ENCODE results near the gene LPAR3. TPM values are rescaled to one million over a fixed set of nuclear protein-coding genes. Genes with fewer than 3 reads are reported as not detected.

Gene LPAR3
- polyA plus RNA-seq, 2 of the 4 experiments (the other 2 are of a cell fraction): 0.01 to 0.08 TPM

DNA sequence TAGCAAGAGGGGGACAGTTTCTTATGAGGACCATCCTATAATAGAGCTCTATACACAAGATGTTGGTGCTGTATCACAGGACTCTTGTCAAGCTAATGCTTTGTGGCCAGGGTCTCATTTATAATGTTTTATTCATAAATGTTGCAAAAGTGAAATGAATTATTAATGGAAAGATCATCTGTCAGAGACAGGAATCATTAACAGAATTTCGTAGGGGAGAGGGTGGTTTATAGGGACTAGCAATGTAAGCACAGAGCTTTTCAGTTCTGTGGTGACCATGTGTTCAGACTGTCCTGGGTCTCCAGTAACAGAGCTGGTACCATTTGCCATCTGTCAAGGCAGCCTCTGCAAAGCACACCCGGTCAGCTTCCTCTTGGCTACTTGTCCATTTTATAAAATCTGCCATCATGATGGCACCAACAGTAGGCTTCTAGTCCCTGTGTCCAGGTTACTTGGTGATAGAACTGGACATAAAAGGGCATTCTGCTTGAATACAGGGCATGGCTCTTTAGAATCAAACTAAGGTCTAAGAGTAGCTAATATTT lies 36.2 kb downstream of the LPAR3 start:
- CTCF ChIA-PET: interaction anchor here (1.4 kb wide), 1 partner anchor 8 kb away, joined by 4 read pairs; no protein-coding TSS in a partner anchor
- WGBS (ENCODE audit: missing lambda C conversion rate): 24% methylated on average over 2 of the region's 2 CpGs

DNA sequence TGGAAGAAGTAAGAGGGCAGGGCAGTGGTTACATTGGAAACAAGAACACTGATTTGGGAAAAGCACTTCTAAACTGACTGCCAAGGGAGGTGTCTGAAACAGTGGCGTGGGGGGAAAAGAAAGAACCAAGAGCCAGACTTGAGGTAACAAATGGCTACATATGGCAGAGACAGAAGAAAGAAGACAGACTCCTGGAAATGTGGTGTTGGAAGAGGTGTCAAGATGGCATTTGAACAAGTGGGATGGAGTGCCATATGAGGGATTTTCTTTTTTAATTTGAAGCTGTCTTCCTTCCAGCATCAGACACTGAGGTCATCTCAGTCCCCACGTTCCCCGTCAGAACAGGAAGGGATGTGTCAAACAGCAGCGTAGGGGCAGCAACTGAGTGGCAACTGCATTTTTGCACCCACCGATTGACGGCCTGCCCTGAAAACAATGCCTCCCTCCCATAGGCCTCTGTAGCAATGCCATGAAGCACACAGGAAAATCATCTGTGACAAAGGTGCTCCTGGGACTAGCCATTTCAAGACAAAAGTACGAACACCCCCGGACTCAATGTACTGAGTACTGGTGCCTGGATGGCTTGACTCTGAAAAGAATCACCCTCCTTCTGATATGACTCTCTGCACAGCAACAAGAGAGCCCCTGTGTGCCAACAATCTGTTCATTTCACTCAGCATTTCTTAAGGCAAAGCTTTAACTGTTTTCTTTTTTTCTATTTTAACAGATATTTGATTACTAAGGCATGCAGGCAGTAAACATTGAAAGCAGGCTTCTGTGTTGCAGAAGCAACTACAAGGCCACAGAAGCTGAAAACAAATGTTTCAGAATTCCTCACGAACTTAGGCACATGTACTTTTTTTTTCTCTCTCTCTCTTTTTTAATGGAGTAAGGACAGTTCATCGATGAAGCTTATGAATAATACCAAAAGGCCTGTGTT lies 37.0 kb downstream of the LPAR3 start:
- DNase-seq (ENCODE audit: low read depth in 1 of 2, low spot score in 1 of 2): no peak
- no peak overlapping the region for H3K4me3 ChIP-seq
- no peak overlapping the region for H3K27ac ChIP-seq
- H3K4me1 ChIP-seq: peaks cover 4% of the 10 kb centered on the region; the same call in 1 of the 3 replicates
- ChIA-PET CTCF (interaction anchor here (1.4 kb wide), 1 partner anchor 9 kb away, joined by 4 read pairs; no protein-coding TSS in a partner anchor), POLR2A (no interaction called here)
- H3K9me3 ChIP-seq: no peaks in the 10 kb centered on the region
- H3K4me2 ChIP-seq: no peak overlapping the region
- no peak for FAIRE-seq
- ATAC-seq: no peak
- 71% methylated on average over 10 of the region's 10 CpGs for WGBS (ENCODE audit: missing lambda C conversion rate)
- TF ChIP-seq, protein P1, sequence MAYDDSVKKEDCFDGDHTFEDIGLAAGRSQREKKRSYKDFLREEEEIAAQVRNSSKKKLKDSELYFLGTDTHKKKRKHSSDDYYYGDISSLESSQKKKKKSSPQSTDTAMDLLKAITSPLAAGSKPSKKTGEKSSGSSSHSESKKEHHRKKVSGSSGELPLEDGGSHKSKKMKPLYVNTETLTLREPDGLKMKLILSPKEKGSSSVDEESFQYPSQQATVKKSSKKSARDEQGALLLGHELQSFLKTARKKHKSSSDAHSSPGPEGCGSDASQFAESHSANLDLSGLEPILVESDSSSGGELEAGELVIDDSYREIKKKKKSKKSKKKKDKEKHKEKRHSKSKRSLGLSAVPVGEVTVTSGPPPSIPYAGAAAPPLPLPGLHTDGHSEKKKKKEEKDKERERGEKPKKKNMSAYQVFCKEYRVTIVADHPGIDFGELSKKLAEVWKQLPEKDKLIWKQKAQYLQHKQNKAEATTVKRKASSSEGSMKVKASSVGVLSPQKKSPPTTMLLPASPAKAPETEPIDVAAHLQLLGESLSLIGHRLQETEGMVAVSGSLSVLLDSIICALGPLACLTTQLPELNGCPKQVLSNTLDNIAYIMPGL (CRISPR knock-in tag; IDR thresholded peaks at IDR 0.05; ENCODE audit: borderline replicate concordance): no peak
- TF ChIP-seq FOSL2 (IDR thresholded peaks at IDR 0.05): no peak
- no peak for TF ChIP-seq FOSL2 (CRISPR knock-in tag; IDR thresholded peaks at IDR 0.05)
- no peak for TF ChIP-seq FOSB (CRISPR knock-in tag; IDR thresholded peaks at IDR 0.05)
- TF ChIP-seq NFE2L2 (conservative IDR thresholded peaks at IDR 0.05; ENCODE audit: low read length): no peak
- TF ChIP-seq, protein P2, sequence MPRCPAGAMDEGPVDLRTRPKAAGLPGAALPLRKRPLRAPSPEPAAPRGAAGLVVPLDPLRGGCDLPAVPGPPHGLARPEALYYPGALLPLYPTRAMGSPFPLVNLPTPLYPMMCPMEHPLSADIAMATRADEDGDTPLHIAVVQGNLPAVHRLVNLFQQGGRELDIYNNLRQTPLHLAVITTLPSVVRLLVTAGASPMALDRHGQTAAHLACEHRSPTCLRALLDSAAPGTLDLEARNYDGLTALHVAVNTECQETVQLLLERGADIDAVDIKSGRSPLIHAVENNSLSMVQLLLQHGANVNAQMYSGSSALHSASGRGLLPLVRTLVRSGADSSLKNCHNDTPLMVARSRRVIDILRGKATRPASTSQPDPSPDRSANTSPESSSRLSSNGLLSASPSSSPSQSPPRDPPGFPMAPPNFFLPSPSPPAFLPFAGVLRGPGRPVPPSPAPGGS (IDR thresholded peaks at IDR 0.05): no peak
- TF ChIP-seq, protein P3, sequence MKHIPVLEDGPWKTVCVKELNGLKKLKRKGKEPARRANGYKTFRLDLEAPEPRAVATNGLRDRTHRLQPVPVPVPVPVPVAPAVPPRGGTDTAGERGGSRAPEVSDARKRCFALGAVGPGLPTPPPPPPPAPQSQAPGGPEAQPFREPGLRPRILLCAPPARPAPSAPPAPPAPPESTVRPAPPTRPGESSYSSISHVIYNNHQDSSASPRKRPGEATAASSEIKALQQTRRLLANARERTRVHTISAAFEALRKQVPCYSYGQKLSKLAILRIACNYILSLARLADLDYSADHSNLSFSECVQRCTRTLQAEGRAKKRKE (CRISPR knock-in tag; IDR thresholded peaks at IDR 0.05; ENCODE audit: low read depth): no peak
- no peak for TF ChIP-seq TP53 (CRISPR knock-in tag; IDR thresholded peaks at IDR 0.05)
- TF ChIP-seq ZC3H11A (IDR thresholded peaks at IDR 0.05): no peak
- no peak for TF ChIP-seq CBX8 (IDR thresholded peaks at IDR 0.05)
- TF ChIP-seq HOXB13 (CRISPR knock-in tag; IDR thresholded peaks at IDR 0.05; ENCODE audit: low read depth): no peak
- TF ChIP-seq, protein P4, sequence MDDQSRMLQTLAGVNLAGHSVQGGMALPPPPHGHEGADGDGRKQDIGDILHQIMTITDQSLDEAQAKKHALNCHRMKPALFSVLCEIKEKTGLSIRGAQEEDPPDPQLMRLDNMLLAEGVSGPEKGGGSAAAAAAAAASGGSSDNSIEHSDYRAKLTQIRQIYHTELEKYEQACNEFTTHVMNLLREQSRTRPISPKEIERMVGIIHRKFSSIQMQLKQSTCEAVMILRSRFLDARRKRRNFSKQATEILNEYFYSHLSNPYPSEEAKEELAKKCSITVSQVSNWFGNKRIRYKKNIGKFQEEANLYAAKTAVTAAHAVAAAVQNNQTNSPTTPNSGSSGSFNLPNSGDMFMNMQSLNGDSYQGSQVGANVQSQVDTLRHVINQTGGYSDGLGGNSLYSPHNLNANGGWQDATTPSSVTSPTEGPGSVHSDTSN (IDR thresholded peaks at IDR 0.05): no peak
- no peak for TF ChIP-seq MAFK (IDR thresholded peaks at IDR 0.05; ENCODE audit: partially characterized antibody)
- TF ChIP-seq MYC (IDR thresholded peaks at IDR 0.05; ENCODE audit: borderline replicate concordance, low read length): no peak
- TF ChIP-seq NR3C1 (IDR thresholded peaks at IDR 0.05): no peak
- TF ChIP-seq RAD21 (conservative IDR thresholded peaks at IDR 0.05 in 1 of 2, IDR thresholded peaks at IDR 0.05 in 1 of 2): no peak

More for the DNA sequence above, 36.2 kb downstream of the LPAR3 start:
- TF ChIP-seq ZNF302 (CRISPR knock-in tag; IDR thresholded peaks at IDR 0.05) (no peak), SREBF2 (IDR thresholded peaks at IDR 0.05) (no peak), ZC3H11A (IDR thresholded peaks at IDR 0.05) (no peak), NPAS2 (CRISPR knock-in tag; IDR thresholded peaks at IDR 0.05; ENCODE audit: borderline replicate concordance) (no peak), KDM5A (IDR thresholded peaks at IDR 0.05) (no peak), BHLHE40 (IDR thresholded peaks at IDR 0.05; ENCODE audit: low read depth, low read length) (no peak), NR3C1 (IDR thresholded peaks at IDR 0.05) (no peak), TFCP2L1 (CRISPR knock-in tag; IDR thresholded peaks at IDR 0.05) (no peak), RFX5 (IDR thresholded peaks at IDR 0.05) (no peak), HOXA7 (CRISPR knock-in tag; IDR thresholded peaks at IDR 0.05) (no peak), POLR2AphosphoS2 (conservative IDR thresholded peaks at IDR 0.05; ENCODE audit: low read length) (no peak), CBX2 (IDR thresholded peaks at IDR 0.05; ENCODE audit: borderline replicate concordance, low read depth) (no peak)
- TF ChIP-seq, protein P5, sequence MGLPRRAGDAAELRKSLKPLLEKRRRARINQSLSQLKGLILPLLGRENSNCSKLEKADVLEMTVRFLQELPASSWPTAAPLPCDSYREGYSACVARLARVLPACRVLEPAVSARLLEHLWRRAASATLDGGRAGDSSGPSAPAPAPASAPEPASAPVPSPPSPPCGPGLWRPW (IDR thresholded peaks at IDR 0.05): no peak
- TF ChIP-seq, protein P3 (CRISPR knock-in tag; IDR thresholded peaks at IDR 0.05; ENCODE audit: low read depth): no peak
- TF ChIP-seq, protein P6, sequence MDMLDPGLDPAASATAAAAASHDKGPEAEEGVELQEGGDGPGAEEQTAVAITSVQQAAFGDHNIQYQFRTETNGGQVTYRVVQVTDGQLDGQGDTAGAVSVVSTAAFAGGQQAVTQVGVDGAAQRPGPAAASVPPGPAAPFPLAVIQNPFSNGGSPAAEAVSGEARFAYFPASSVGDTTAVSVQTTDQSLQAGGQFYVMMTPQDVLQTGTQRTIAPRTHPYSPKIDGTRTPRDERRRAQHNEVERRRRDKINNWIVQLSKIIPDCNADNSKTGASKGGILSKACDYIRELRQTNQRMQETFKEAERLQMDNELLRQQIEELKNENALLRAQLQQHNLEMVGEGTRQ (IDR thresholded peaks at IDR 0.05): no peak
- TF ChIP-seq, protein P7, sequence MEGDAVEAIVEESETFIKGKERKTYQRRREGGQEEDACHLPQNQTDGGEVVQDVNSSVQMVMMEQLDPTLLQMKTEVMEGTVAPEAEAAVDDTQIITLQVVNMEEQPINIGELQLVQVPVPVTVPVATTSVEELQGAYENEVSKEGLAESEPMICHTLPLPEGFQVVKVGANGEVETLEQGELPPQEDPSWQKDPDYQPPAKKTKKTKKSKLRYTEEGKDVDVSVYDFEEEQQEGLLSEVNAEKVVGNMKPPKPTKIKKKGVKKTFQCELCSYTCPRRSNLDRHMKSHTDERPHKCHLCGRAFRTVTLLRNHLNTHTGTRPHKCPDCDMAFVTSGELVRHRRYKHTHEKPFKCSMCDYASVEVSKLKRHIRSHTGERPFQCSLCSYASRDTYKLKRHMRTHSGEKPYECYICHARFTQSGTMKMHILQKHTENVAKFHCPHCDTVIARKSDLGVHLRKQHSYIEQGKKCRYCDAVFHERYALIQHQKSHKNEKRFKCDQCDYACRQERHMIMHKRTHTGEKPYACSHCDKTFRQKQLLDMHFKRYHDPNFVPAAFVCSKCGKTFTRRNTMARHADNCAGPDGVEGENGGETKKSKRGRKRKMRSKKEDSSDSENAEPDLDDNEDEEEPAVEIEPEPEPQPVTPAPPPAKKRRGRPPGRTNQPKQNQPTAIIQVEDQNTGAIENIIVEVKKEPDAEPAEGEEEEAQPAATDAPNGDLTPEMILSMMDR (IDR thresholded peaks at IDR 0.05): no peak
- DNase-seq (ENCODE audit: low read depth in 1 of 2, low spot score in 1 of 2) (no peak), ATAC-seq (no peak), FAIRE-seq (no peak)
- Histone ChIP-seq H3K4me3 (no peak overlapping the region), H3K4me2 (no peak overlapping the region), H3K4me1 (no peaks in the 10 kb centered on the region; the same call in 2 of the 3 replicates), H3K9me3 (no peaks in the 10 kb centered on the region), H3K27ac (no peak overlapping the region)
- POLR2A ChIA-PET: no interaction called here
